Stimulated activated CD4-positive, alpha-beta T cell treated with anti-CD3 and anti-CD28 coated beads, Interleukin-12 subunit alpha, Interleukin-12 subunit beta, amount 100 ng/mL, for 48 hours (primary cell): ENCODE measurements around the gene GNA12.
"Not testable (repeated sequence)": the region's sequence is repeated elsewhere in the genome, so short reads cannot be mapped to it uniquely, and the experiment has no call there.

Source experiments
- DNase-seq, 3 donors: peaks; one replicate each; pipeline ENCODE4 v3.0.0-alpha.2; 2020; ENCODE audit warnings: low read depth in 2 of 3, low spot score in 1 of 3

The GNA12 gene

GRCh38 chr7:2680256-2680655 lies 163.9 kb downstream of the GNA12 start:
- DNase-seq = no peak

- DNase-seq = not testable (repeated sequence)
These were observed 164.7 kb downstream of the GNA12 start for GRCh38 chr7:2679135-2680127.

GRCh38 chr7:2678454-2678853 lies 165.7 kb downstream of the GNA12 start:
- DNase-seq = not testable (repeated sequence)
